ENCODE measurements around the gene FZD8. TPM values are rescaled to one million over a fixed set of nuclear protein-coding genes. Genes with fewer than 3 reads are reported as not detected.

FZD8 gene
- polyA plus RNA-seq, 1 of the 3 experiments (the other 2 are of a cell fraction): 1.4 TPM

- Histone ChIP-seq H3K9me3 (no peaks in the 10 kb centered on the region), H4K20me1 (ENCODE audit: insufficient read depth) (no peaks in the 10 kb centered on the region), H2AFZ (ENCODE audit: low read depth) (no peak overlapping the region), H3K9ac (no peak overlapping the region), H3K79me2 (ENCODE audit: insufficient read depth) (no peaks in the 10 kb centered on the region), H3K4me2 (no peak overlapping the region), H3K9me2 (no peaks in the 10 kb centered on the region), H3K27ac (ENCODE audit: low read depth in 2 of 2, low read length in 1 of 2) (no peak overlapping the region), H3K36me3 (replicated peaks in 1 of 2; ENCODE audit: control insufficient read depth in 1 of 2, insufficient read depth in 2 of 2, low read length in 1 of 2) (no peaks in the 10 kb centered on the region), H3K4me3 (ENCODE audit: low read depth in 2 of 2, low read length in 1 of 2) (no peak overlapping the region), H3F3A (replicated peaks; ENCODE audit: insufficient read depth) (no peaks in the 10 kb centered on the region), H3K27me3 (ENCODE audit: insufficient read depth) (peaks cover 4% of the 10 kb centered on the region; the same call in 1 of the 2 replicates), H3K4me1 (ENCODE audit: control insufficient read depth in 1 of 2, insufficient read depth in 2 of 2, low read depth in 1 of 2, low read length in 1 of 2) (no peaks in the 10 kb centered on the region)
- TF ChIP-seq CHD2 (IDR thresholded peaks at IDR 0.05; ENCODE audit: low read length, partially characterized antibody) (no peak), NFIC (IDR thresholded peaks at IDR 0.05; ENCODE audit: borderline replicate concordance) (no peak), FOXM1 (IDR thresholded peaks at IDR 0.05; ENCODE audit: low read depth) (no peak), REST (IDR thresholded peaks at IDR 0.05; ENCODE audit: low read depth, low read length) (no peak), MEF2A (IDR thresholded peaks at IDR 0.05; ENCODE audit: borderline replicate concordance, low read depth) (no peak), FOXJ3 (CRISPR knock-in tag; IDR thresholded peaks at IDR 0.05) (no peak), EP300 (IDR thresholded peaks at IDR 0.05; ENCODE audit: borderline replicate concordance in 1 of 2, low read depth in 1 of 2, low read length in 1 of 2) (no peak), SMC3 (IDR thresholded peaks at IDR 0.05; ENCODE audit: low read depth, low read length) (no peak), CTCF (IDR thresholded peaks at IDR 0.05) (no peak), EZH2phosphoT487 (IDR thresholded peaks at IDR 0.05; ENCODE audit: borderline replicate concordance, low read depth) (no peak), JUND (IDR thresholded peaks at IDR 0.05) (no peak), USF2 (IDR thresholded peaks at IDR 0.05; ENCODE audit: borderline replicate concordance, low read depth, low read length) (no peak), FOSL2 (IDR thresholded peaks at IDR 0.05; ENCODE audit: borderline replicate concordance, low read depth) (no peak), RFX5 (IDR thresholded peaks at IDR 0.05; ENCODE audit: low read length) (no peak), TEAD4 (IDR thresholded peaks at IDR 0.05; ENCODE audit: borderline replicate concordance, insufficient read depth) (no peak), PBX3 (IDR thresholded peaks at IDR 0.05) (no peak), GATA2 (CRISPR knock-in tag; IDR thresholded peaks at IDR 0.05) (no peak), TAF1 (IDR thresholded peaks at IDR 0.05; ENCODE audit: borderline replicate concordance, low read depth, low read length) (no peak)
- TF ChIP-seq, protein P1, sequence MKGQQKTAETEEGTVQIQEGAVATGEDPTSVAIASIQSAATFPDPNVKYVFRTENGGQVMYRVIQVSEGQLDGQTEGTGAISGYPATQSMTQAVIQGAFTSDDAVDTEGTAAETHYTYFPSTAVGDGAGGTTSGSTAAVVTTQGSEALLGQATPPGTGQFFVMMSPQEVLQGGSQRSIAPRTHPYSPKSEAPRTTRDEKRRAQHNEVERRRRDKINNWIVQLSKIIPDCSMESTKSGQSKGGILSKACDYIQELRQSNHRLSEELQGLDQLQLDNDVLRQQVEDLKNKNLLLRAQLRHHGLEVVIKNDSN (IDR thresholded peaks at IDR 0.05; ENCODE audit: borderline replicate concordance, low read depth): no peak
- ChIA-PET POLR2A (no interaction called here), CTCF (no interaction called here)
- no peak for DNase-seq
- 46% methylated on average over 12 of the region's 12 CpGs for WGBS (ENCODE audit: low lambda C conversion rate)
Observed at GRCh38 chr10:35691522-35692236, 49.6 kb upstream of the FZD8 start.

Measured in SK-N-SH (cell line).